ENCODE results near the gene CXCL16. TPM values are rescaled to one million over a fixed set of nuclear protein-coding genes. Genes with fewer than 3 reads are reported as not detected.

The CXCL16 gene
- total RNA-seq, 1 experiment from 2014 or later = 4.0 TPM

DNA sequence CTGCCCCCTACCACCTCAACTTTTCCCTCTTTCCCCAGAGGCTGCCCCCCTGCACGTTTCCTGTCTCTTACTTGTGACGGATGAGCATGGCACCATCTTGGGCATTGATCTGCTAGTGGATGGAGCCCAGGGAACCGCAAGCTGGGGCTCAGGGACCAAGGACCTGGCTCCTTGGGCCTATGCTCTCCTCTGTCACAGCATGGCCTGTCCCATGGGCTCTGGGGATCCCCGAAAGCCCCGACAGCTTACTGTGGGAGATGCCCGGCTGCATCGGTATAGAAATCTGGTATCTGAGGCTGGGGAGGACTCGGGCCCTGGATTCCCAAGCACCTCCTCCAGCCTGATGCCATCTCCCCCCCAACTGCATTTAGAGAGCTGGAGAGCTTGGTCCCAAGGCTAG is 1.8 kb upstream of the CXCL16 start:
- no peak for DNase-seq (ENCODE audit: low spot score)
- Histone ChIP-seq H3K36me3 (ENCODE audit: insufficient read depth, low read length, poor library complexity, severe bottlenecking) (no peaks in the 10 kb centered on the region), H3K4me3 (ENCODE audit: low read depth, low read length, poor library complexity, severe bottlenecking) (no peak overlapping the region), H3K4me1 (ENCODE audit: insufficient read depth, low read length, poor library complexity, severe bottlenecking) (peaks cover 8% of the 10 kb centered on the region), H3K9me3 (ENCODE audit: low read depth, low read length, poor library complexity, severe bottlenecking) (no peaks in the 10 kb centered on the region), H3K27ac (ENCODE audit: low read depth, low read length, poor library complexity, severe bottlenecking) (no peak overlapping the region), H3K27me3 (replicated peaks; ENCODE audit: insufficient read depth, low read depth, low read length, poor library complexity) (peaks cover 13% of the 10 kb centered on the region)
- ChIA-PET CTCF (no interaction called here), POLR2A (ENCODE audit: low non-redundant PET) (no interaction called here)
- TF ChIP-seq, protein P1, sequence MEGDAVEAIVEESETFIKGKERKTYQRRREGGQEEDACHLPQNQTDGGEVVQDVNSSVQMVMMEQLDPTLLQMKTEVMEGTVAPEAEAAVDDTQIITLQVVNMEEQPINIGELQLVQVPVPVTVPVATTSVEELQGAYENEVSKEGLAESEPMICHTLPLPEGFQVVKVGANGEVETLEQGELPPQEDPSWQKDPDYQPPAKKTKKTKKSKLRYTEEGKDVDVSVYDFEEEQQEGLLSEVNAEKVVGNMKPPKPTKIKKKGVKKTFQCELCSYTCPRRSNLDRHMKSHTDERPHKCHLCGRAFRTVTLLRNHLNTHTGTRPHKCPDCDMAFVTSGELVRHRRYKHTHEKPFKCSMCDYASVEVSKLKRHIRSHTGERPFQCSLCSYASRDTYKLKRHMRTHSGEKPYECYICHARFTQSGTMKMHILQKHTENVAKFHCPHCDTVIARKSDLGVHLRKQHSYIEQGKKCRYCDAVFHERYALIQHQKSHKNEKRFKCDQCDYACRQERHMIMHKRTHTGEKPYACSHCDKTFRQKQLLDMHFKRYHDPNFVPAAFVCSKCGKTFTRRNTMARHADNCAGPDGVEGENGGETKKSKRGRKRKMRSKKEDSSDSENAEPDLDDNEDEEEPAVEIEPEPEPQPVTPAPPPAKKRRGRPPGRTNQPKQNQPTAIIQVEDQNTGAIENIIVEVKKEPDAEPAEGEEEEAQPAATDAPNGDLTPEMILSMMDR (conservative IDR thresholded peaks at IDR 0.05; ENCODE audit: low read depth, low read length) = no peak
- no peak for TF ChIP-seq EZH2 (IDR thresholded peaks at IDR 0.05; ENCODE audit: borderline replicate concordance, low read depth, low read length, poor library complexity, severe bottlenecking)
- BruUV-seq (replicated peaks) = no TSS peak
- intact Hi-C loops (cut with micrococcal nuclease; ENCODE audit: unreplicated experiment) = no loop called here

DNA sequence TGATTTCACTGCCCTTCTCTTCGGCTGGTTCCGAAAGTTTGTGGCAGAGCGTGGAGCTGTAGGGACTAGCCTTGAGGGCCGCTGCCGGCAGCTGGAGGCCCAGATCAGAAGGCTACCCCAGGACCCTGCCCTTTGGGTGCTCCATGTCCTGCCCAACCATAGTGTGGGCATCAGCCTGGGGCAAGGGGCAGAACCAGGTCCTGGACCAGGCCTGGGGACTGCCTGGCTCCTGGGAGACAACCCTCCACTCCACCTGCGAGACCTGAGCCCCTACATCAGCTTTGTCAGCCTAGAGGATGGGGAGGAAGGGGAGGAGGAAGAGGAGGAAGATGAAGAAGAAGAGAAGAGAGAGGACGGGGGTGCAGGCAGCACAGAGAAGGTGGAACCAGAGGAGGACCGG is 856 bp upstream of the CXCL16 start:
- intact Hi-C loops (cut with micrococcal nuclease; ENCODE audit: unreplicated experiment) = no loop called here
- no peak for TF ChIP-seq EZH2 (IDR thresholded peaks at IDR 0.05; ENCODE audit: borderline replicate concordance, low read depth, low read length, poor library complexity, severe bottlenecking)
- TF ChIP-seq, protein P1 (conservative IDR thresholded peaks at IDR 0.05; ENCODE audit: low read depth, low read length) = no peak
- no peaks in the 10 kb centered on the region for H3K36me3 ChIP-seq (ENCODE audit: insufficient read depth, low read length, poor library complexity, severe bottlenecking)
- POLR2A ChIA-PET (ENCODE audit: low non-redundant PET) = no interaction called here
- H3K4me3 ChIP-seq (ENCODE audit: low read depth, low read length, poor library complexity, severe bottlenecking) = no peak overlapping the region
- no peaks in the 10 kb centered on the region for H3K9me3 ChIP-seq (ENCODE audit: low read depth, low read length, poor library complexity, severe bottlenecking)
- H3K27me3 ChIP-seq (replicated peaks; ENCODE audit: insufficient read depth, low read depth, low read length, poor library complexity) = peaks cover 13% of the 10 kb centered on the region
- H3K4me1 ChIP-seq (ENCODE audit: insufficient read depth, low read length, poor library complexity, severe bottlenecking) = peaks cover 5% of the 10 kb centered on the region
- DNase-seq (ENCODE audit: low spot score) = no peak
- CTCF ChIA-PET = no interaction called here
- H3K27ac ChIP-seq (ENCODE audit: low read depth, low read length, poor library complexity, severe bottlenecking) = no peak overlapping the region
- BruUV-seq (replicated peaks) = no TSS peak

DNA sequence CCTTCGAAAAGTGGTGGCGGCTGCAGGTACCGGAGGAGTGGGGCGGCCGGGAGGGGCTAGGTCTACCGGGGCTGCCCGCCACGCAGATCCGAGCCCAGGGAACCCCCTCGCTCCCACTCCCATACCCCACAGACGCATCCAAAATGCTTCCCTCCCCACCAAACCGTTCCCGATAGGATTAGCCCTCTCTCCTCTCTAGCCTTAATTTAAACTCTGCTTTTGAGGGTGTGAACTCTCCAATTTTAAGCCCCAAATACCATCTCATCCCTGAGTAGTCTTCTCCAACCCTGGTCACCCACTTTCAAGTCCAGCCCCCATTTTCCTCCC is 260 bp upstream of the CXCL16 start:
- TF ChIP-seq EZH2 (IDR thresholded peaks at IDR 0.05; ENCODE audit: borderline replicate concordance, low read depth, low read length, poor library complexity, severe bottlenecking) = no peak
- TF ChIP-seq, protein P1 (conservative IDR thresholded peaks at IDR 0.05; ENCODE audit: low read depth, low read length) = no peak
- intact Hi-C loops (cut with micrococcal nuclease; ENCODE audit: unreplicated experiment) = no loop called here
- Histone ChIP-seq H3K36me3 (ENCODE audit: insufficient read depth, low read length, poor library complexity, severe bottlenecking) (no peaks in the 10 kb centered on the region), H3K9me3 (ENCODE audit: low read depth, low read length, poor library complexity, severe bottlenecking) (no peaks in the 10 kb centered on the region), H3K27ac (ENCODE audit: low read depth, low read length, poor library complexity, severe bottlenecking) (no peak overlapping the region), H3K4me3 (ENCODE audit: low read depth, low read length, poor library complexity, severe bottlenecking) (peak overlapping the region; percentile 70), H3K27me3 (replicated peaks; ENCODE audit: insufficient read depth, low read depth, low read length, poor library complexity) (peaks cover 13% of the 10 kb centered on the region), H3K4me1 (ENCODE audit: insufficient read depth, low read length, poor library complexity, severe bottlenecking) (peaks cover 5% of the 10 kb centered on the region)
- CTCF ChIA-PET = no interaction called here
- no TSS peak for BruUV-seq (replicated peaks)
- POLR2A ChIA-PET (ENCODE audit: low non-redundant PET) = no interaction called here
- DNase-seq (ENCODE audit: low spot score) = no peak

Data from A673 (cell line).